NOMO-1 (cell line): Measurements from ENCODE around the gene RAD51B.

ENCODE experiments used
- DNase-seq, 2 experiments: peaks; one replicate each; lab custom pipeline; 2025; ENCODE audit not compliant: unreplicated experiment in 2 of 2; lab: John Stamatoyannopoulos, UW

RAD51B gene

DNA sequence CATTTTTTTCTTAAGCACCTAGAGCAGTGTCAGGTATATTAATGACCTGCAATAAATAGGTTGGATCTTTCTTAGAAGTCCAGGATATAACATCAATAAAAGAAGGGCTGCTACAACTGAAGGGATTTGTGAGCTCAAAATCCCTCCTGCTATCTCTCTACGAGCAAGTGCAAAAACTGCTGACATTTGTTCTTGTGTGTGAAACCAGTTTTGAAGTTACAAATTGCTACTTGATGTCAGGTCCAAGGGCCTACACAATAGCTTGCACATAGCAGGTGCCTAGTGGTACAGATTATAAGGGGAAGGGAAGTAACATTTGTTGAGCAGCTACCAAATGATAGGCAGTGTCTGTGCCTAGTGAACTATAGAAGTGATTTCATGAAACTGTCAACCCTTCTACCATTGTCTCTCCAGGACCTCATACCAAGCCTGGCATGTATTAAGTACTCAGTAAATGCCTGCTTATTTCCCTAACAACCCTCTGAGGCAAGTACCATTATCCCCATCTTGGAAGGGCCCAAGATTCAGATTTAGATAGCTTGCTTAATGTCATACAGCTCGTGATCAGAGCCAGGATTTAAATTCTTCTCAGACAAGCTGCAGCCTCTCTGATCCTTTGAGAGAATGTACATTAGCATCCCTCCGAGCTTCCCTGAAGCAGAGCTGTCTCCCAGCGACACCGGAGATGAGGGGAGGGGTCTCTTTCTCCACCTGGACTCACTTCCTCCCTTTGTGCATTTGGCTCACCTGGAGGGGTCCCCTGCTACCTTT lies 673.0 kb downstream of the RAD51B start:
- DNase-seq = no peak

DNA sequence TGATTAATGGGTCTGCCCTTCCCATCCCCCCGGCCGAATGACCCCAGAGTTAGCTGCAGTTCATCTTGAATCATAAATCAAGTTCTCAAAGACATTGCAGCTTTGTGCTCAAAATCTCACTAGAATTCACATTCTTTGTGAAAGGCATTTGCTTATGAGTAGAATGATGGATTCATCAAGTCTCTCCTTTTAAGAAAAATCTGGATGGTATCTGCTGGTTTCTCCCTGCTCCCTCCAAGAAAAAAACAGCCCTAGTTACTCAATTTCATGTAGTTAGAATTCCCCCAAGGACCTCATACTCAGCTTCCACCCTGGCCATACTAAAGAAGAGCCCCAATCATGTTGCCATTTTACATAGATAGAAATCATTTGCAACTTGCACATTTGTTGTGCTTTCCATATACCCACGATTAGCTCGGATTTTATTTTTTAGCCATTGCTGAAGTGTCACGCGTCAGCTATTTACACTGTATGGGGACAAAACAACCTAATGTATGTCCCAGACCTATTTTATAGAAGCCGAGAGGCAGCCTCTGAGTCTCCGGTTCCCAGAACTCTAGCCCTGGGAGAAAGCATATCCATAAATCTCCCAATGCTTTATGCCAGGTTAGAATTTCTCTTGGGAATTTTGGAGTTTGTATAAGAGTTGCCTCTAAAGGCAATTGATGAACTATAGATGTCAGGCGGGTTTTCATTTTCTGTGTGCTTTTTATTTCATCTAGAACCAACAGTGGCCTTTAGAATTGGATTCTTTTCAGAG lies 673.8 kb downstream of the RAD51B start:
- DNase-seq = no peak

DNA sequence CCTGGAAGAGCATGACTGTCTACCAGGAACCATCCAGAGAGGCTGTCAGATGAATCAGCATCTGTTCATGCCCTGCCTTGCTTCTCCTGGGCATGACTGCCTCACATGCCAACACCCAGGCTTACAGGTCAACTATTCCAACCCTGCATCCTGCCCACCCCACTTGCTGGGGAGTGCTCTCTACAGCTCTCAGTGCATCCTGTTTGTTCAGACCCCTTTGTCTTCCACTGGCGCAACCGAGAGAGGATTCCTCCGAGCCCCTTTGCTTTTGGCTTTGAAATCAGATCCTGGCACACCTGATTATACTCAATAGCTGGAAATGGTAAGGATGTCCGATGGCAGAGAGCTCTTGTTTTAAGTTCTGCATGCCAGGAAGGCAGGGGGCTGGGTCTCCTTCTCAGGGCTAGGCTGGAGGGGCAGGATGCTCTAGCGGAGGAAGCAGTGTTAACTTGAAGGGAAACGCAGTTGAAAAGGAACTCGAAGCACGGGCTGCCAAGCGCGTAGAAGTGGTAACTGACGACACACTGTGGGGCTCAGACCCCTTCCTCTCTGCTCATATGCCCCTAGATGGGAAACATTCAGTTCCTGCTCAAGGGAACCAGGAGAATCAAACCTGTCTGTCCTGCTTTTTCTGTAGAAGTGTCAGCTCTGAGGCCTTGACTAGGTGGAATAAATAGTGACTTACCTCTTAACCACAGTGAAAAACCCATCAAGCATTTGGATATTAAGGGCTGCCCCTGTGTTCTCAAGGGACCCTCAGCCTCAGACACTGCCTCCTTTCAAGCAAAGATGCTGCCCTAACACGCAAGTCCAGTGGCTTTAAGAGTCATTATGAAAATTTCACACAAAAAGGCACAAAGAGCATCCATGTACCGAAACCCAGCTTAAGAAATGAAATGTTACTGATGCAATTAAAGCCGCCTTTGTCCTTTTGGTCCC lies 675.8 kb downstream of the RAD51B start:
- DNase-seq = no peak

DNA sequence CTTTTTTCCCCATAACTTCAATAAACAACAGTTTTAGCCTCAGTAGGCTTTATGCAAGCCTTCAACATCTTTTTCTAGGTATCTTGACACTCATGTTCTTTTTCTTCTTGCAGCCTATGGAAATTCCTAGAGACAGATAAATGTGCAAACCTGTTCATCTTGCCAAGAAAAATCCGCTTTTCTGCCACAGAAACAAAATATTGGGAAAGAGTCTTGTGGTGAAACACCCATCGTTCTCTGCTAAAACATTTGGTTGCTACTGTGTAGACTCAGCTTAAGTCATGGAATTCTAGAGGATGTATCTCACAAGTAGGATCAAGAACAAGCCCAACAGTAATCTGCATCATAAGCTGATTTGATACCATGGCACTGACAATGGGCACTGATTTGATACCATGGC lies 677.4 kb downstream of the RAD51B start:
- DNase-seq = no peak

DNA sequence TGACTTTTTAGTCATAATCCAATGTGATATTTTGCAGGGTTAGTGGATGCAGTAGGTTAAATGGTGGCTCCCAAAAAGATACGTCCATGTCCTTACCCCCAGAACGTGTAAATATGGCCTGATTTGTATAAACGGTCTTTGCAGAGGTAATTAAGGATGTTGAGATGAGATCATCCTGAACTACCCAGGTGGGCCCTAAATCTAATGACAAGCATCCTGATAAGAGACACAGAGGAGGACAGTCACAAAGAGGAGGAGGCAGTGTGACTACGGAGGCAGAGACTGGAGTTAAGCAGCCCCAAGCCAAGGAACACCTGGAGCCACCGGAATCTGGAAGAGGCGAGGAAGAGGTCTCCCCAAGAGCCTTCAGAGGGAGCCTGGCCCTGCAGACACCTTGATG lies 679.9 kb downstream of the RAD51B start:
- no peak for DNase-seq

DNA sequence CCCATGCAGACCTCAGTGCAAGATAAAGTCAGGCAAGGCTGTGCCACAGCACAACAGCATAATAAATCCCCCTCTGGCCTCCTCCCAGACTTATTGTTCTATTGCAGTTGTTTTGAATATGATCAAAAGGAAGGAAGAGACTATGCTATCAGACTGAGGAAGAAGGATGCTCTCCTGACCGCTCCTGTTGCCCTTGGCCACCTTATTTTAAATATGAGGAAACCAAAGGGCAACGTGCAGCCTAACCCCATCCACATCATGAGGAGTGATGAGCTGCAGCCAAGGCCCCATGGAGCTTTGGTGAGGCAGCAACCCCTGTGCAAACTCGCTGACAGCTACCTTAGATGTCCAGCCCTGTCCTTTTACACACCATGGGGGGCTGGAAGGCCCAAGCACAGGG lies 681.6 kb downstream of the RAD51B start:
- no peak for DNase-seq

DNA sequence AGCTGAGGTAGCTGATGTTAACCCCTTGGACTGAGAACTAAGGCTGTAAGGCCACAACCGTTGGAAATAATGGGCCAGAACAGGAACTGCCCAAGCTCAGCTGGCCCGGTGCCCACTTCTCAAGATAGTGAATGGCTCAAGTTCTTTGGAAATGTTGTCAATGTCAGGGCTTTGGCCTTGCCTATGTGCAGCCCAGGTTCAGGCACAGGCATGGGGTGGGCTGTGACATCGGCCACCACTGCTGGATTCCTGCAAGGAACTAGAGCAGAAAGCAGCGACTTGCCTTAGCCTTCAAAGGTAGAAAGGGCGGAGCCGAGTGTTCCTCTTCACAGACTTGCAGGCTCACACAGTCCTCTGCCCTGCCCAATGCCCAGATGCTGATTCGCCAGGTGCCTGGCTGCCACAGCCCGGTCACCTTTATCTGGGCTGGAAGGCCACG lies 682.1 kb downstream of the RAD51B start:
- DNase-seq = no peak

DNA sequence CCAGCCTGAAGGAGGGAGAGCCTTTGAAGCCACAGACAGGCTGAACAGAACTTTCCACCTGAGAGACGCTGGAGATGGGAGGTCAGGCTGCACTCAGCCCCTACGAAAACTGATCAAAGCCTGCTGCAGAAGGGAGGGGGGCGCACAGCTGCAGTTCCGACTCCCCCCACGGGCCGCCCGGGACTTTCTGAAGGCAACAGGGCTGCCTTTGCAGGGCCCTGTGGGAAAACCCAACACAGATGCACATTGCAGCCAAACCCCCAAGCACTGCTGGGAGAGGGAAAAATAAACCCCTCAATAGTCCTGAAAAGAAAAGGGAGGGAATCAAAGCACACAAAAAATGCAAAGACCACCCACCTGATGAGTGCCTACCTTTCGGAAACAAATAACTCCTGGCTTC lies 682.7 kb downstream of the RAD51B start:
- no peak for DNase-seq

DNA sequence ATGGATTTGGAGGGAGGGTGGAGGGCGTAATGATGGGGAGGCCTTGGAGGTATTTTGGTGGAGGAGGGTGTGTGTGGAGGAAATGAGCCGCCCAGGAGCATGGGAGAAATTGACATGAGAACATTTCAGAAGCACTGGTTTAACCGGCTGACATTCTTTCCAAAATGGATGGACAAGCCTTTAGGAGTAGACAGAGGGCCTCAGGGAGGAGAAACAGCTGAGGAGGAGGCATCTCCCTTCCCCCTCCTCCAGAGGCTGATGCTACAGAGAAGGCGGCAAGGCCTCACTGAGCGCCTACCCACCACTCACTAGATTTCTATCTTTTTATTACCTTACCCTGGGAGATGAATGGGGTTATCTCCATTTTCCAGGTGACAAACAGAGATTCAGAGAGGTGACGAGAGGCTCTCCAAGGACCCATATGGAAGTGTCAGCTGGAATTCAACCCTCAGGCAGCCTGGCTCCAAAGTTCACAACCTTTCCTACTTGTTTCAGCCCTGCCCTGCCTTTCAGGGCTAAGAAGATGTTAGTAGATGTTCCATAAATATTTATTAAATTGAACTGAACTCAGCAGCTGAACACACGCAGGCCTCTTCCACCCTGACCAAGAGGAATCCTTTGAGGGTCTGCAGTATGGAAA lies 683.7 kb downstream of the RAD51B start:
- DNase-seq = no peak

DNA sequence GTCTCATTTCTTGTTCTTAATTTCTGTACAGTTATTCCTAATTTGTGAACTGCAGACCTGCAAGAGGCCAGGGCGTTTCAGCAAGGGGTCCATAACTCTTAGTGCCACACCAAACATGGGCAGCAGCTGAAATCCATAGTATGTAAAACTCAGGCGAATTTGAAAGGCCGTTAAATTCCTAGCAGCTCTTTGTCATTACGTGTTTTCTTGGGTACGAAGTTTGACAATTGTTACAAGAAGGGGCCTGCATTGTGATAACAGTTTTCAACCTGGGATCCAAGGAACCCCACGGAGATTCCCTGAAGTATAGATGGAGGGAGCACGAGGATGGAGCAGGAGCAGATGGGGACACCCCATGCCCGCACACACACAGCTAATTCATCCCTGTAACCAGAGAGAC lies 685.3 kb downstream of the RAD51B start:
- no peak for DNase-seq

DNA sequence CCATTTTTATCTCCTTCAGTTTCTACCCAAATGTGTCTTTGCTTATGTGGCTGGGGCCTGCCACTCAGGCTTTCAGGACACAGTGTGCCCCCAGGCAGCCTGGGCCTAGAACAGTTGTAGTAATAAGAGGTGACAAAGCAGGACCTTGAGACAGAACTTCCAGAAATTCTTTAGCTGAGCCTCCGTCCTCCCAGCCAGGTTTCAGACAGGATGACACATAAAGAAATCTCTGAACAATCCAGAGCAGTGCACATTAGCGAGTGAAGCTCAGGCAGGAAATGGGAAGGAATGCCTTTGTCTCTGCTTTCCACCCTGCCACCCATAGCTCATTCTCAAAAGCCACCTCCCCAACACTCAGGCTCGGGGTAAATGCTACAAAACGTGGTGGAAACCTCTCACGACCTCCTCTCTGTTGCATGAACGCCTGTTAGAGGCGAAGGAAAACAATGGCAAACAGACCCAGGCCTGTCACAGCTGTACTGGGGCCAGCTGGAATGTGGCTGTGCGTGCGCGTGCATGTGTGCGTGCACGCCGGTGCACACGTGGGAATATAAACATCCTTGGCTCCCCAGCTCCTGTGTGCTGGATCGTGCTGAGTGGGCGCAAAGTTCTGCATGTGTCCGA lies 686.6 kb downstream of the RAD51B start:
- DNase-seq = no peak

DNA sequence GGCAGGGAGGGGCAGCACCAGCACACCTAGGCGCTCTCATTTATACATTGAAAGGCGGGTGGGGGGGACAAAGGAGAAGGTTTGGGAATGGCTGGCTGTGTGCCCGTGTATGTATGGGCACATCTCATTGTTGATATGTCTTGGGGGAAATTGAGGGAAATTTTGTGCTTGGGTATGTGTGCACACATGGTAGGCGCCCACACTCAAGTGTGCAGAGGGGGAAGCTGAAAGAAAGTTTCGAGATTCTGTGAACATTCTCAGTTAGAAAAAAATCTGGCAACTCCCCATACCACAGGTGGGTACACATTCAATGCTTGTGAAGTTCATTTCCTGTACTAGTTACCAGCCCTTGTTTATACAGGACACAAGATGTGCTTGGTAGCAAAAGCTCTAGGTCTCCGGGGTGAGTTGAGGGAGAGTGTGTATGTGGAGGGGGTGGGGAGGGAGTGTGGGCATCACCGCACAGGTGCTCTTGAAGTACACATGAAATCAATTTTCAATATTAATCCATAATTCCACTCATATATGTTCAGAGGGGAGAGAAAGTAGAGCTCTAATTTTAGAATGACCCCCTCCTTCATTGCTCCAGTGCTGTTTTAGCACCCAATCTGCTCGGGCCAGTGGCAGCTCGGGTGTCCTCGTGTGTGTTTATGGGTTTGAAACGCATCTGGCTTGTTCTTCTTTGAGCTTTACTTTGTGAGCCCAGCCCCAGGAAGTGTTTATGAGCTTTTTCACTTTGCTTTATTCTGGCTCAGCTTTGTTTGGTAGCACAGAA lies 687.3 kb downstream of the RAD51B start:
- DNase-seq = no peak

DNA sequence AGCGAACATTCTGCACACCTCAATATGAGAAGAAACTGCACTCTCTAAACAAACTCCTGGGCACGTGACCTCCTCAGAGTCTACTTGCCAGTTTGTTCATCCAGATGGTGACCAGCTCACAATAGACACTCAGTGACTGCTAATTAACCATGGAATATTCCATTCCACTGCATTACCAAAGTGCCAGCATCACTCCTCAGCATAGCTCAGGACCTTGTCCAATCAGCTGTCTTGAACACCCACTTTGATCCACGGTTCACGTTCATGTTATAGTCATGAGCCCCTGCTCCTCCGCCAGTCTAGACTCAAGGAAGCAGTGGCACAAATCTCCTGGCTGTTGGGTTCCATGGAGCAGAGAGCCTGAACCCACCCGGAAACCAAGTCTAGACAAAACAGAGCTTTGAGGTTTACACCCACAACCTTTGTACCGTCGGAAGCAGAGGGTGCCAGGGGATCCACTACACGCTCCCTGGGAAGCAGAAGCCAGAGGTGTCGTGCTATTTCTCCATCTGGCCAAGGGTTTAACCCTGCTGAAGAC lies 688.0 kb downstream of the RAD51B start:
- no peak for DNase-seq

DNA sequence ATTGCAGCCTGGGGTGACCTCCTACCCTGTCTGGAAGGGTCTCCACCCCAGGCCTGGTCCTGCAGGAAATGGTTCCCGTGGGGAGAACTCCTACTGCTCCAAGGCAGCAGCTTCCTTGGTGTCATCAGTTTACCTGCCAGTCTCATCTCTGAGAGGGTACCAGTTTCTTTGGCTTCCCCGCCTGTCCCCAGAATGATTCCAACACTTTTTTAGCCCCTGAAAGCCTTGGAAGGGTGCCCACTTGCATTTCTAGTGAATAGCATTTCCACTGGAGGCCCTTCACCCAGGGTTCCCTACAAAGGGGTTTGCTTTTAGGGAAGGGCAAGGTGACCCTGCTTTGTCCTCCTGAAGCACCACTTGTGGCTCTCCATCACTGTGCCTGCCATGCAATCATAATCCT lies 689.0 kb downstream of the RAD51B start:
- DNase-seq = no peak

DNA sequence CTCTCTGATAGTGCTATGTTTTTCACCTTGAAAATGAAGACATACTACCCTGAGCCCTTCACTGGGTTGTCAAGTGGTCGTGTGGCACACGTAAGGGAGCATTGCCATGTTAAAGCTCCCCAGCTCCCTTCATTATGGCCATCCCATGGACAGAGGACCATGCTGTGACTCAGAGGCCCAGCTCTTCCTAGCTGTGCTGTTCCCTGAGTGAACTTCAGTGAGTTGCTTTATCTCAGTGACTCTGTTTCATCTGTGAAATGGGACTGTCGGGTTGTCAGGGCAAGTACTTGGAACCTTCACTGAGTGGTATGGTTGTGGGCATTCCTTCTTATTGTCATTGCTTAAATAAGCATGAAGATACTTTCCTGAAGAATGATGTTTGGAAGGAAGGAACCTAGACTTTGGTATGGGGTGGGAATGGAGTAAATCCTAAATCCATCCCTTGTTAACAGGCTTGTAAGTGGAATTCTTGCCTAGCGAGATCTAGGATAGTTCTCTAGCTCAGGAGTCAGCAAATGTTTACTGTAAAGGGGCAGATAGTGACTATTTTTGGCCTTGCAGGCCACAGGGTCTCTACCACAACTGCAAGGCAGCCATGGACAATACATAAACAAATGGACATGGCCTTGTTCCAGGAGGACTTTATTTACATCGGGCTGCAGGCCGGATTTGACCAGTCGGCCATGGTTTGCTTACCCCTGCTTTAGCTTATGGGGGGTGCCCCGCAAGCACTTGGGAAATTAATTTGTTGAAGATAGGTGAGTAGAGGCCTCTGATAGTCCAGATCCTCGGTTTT lies 689.8 kb downstream of the RAD51B start:
- no peak for DNase-seq

DNA sequence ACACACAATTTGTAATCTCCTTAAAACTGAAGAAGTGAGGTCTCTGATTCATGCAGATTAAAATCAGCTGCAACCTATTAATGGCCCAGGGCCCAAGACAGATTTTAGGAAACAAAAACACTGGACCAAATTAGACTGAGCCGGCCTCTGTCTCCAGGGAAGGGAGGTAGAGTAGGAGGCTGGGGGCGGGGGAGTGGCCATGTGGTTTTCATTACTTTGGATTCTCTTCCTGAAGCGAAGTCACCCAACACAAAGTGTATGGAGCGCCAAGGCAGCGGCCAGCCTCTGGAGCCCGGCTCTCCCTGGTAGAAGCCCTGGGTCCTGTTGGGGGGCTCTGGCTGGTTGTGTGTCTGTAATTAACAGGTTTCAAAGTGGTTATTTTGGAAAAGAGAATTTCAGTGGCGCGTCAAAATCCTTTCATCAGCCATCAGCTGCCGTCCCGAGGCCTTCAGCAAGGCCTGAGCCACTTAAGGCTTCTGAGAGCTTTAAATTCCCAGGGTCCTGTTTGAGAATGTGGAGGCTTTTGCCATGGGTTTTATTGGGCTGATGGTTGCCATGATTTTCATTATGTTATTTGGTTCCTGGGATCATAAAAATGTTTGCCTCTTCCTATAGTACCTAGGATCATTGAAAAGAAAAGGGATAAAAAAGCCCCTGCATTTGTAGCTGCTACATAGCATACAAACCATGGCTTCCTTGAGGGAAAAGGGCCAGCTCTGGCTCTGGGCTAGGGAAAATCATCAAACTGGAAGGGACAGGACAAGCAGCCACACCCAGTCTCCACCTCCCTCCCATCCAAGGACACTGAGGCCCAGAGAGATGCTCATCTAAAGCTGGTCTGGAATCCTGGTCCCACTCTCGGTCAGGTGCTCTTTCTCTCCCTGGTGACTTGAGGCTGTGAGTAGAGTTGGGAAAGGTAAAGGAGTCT lies 690.9 kb downstream of the RAD51B start:
- no peak for DNase-seq
